IMR-90 (cell line): Measurements from ENCODE around the gene CACNG7. TPM values are rescaled to one million over a fixed set of nuclear protein-coding genes. Genes with fewer than 3 reads are reported as not detected.

Experiments
- ATAC-seq: fragments of 200-7000 bp; cut with Tn5 transposase; 2 replicates; pipeline ENCODE4 v1.9.1; 2020; ENCODE audit warnings: low read depth, mild to moderate bottlenecking, moderate library complexity
- BruUV-seq: library from RNA; stranded (reverse); fragments of 400-500 nt; replicated peaks from 2 replicates; lab custom pipeline; 2021; lab: Mats Ljungman, UMichigan
- CTCF ChIA-PET: fragments of 300-600 bp; formaldehyde crosslinking; extraction: SDS; loops from one replicate; lab custom pipeline; 2021; ENCODE audit warnings: antibody characterized with exemption; lab: Yijun Ruan, JAX
- POLR2A ChIA-PET: fragments of 300-600 bp; sonication (Branson Sonifier 250); formaldehyde crosslinking; loops from one replicate; lab custom pipeline; 2022; ENCODE audit warnings: antibody characterized with exemption; ENCODE audit not compliant: unreplicated experiment; lab: Charles Lee
- DNase-seq: peaks from one replicate; pipeline ENCODE4 v3.0.0; 2013
- H2AFZ ChIP-seq: replicated peaks from 2 replicates; pipeline ENCODE3; 2013; ENCODE audit warnings: low read length, mild to moderate bottlenecking; ENCODE audit not compliant: poor library complexity
- H2AK5ac ChIP-seq: 2 replicates; pipeline ENCODE4 v1.6.1; 2013; ENCODE audit warnings: low read depth, low read length, inconsistent platforms
- H2AK9ac ChIP-seq: replicated peaks from 2 replicates; pipeline ENCODE3; 2013; ENCODE audit warnings: mild to moderate bottlenecking, low read depth, low read length, moderate library complexity; ENCODE audit not compliant: poor library complexity
- H2BK120ac ChIP-seq: 2 replicates; pipeline ENCODE4 v1.6.1; 2013; ENCODE audit warnings: low read depth, low read length, inconsistent platforms
- H2BK15ac ChIP-seq: 3 replicates; pipeline ENCODE4 v1.6.1; 2013; ENCODE audit warnings: low read depth, low read length, inconsistent platforms
- H2BK20ac ChIP-seq: 2 replicates; pipeline ENCODE4 v1.6.1; 2013; ENCODE audit warnings: low read depth, mild to moderate bottlenecking, inconsistent platforms, low read length, moderate library complexity
- H2BK5ac ChIP-seq: 2 replicates; pipeline ENCODE4 v1.6.1; 2013; ENCODE audit warnings: mild to moderate bottlenecking, low read depth, low read length, inconsistent platforms; ENCODE audit not compliant: poor library complexity, severe bottlenecking
- H3K14ac ChIP-seq: replicated peaks from 2 replicates; pipeline ENCODE4 v1.6.1; 2013; ENCODE audit warnings: low read depth, low read length, inconsistent platforms
- H3K18ac ChIP-seq: 2 replicates; pipeline ENCODE4 v1.6.1; 2013; ENCODE audit warnings: low read depth, low read length, control low read depth
- H3K23ac ChIP-seq: 2 replicates; pipeline ENCODE4 v1.6.1; 2013; ENCODE audit warnings: low read depth, low read length, inconsistent platforms
- H3K27ac ChIP-seq: 2 replicates; pipeline ENCODE4 v1.5.1; 2013; ENCODE audit warnings: mild to moderate bottlenecking, control low read depth, low read length; ENCODE audit not compliant: insufficient read depth
- H3K27me3 ChIP-seq: 2 replicates; pipeline ENCODE4 v1.6.1; 2013; ENCODE audit warnings: low read length; ENCODE audit not compliant: control insufficient read depth, insufficient read depth
- H3K36me3 ChIP-seq: 2 replicates; pipeline ENCODE4 v1.6.1; 2013; ENCODE audit warnings: low read length, mixed read lengths; ENCODE audit not compliant: control insufficient read depth, insufficient read depth
- H3K4ac ChIP-seq: 2 replicates; pipeline ENCODE4 v1.6.1; 2013; ENCODE audit warnings: low read depth, low read length, inconsistent platforms
- H3K4me1 ChIP-seq: 2 replicates; pipeline ENCODE4 v1.6.1; 2013; ENCODE audit warnings: low read length, mixed read lengths; ENCODE audit not compliant: control insufficient read depth, insufficient read depth
- H3K4me2 ChIP-seq: 2 replicates; pipeline ENCODE4 v1.6.1; 2013; ENCODE audit warnings: low read depth, mild to moderate bottlenecking, control low read depth, low read length, moderate library complexity
- H3K4me3 ChIP-seq: 2 replicates; pipeline ENCODE4 v1.5.1; 2013; ENCODE audit warnings: low read depth, mild to moderate bottlenecking, control low read depth, low read length, moderate library complexity; ENCODE audit not compliant: insufficient read depth
- H3K56ac ChIP-seq: 2 replicates; pipeline ENCODE4 v1.6.1; 2013; ENCODE audit warnings: low read length, inconsistent platforms; ENCODE audit not compliant: insufficient read depth; ENCODE audit errors: extremely low read depth
- H3K79me1 ChIP-seq, 2 experiments: 2 replicates each; pipeline ENCODE4 v1.6.1; 2013; ENCODE audit warnings: low read length in 2 of 2, inconsistent platforms in 1 of 2, low read depth in 1 of 2
- H3K9ac ChIP-seq: 2 replicates; pipeline ENCODE4 v1.6.1; 2013; ENCODE audit warnings: low read depth, low read length, control low read depth
- H3K9me1 ChIP-seq: 2 replicates; pipeline ENCODE4 v1.6.1; 2013; ENCODE audit warnings: low read length, inconsistent platforms; ENCODE audit not compliant: insufficient read depth
- H3K9me3 ChIP-seq: 2 replicates; pipeline ENCODE4 v1.6.1; 2013; ENCODE audit warnings: low read length; ENCODE audit not compliant: control insufficient read depth, insufficient read depth
- H4K20me1 ChIP-seq: 2 replicates; pipeline ENCODE4 v1.6.1; 2013; ENCODE audit warnings: low read length, inconsistent platforms; ENCODE audit not compliant: insufficient read depth
- H4K5ac ChIP-seq: 2 replicates; pipeline ENCODE4 v1.6.1; 2013; ENCODE audit warnings: mild to moderate bottlenecking, low read depth, low read length, control low read depth
- H4K8ac ChIP-seq, 2 experiments: 2 replicates each; pipeline ENCODE4 v1.6.1; 2013; ENCODE audit warnings: low read depth in 2 of 2, low read length in 2 of 2, control low read depth in 1 of 2, inconsistent platforms in 1 of 2
- H4K91ac ChIP-seq: 2 replicates; pipeline ENCODE4 v1.6.1; 2013; ENCODE audit warnings: low read depth, low read length, inconsistent platforms; ENCODE audit not compliant: insufficient read depth
- BHLHE40 ChIP-seq: fragments of 150-350 bp; IDR thresholded peaks from 2 replicates; pipeline ENCODE4 v1.6.1; 2016; ENCODE audit warnings: mild to moderate bottlenecking, low read depth, low read length
- CEBPB ChIP-seq: IDR thresholded peaks from 2 replicates; pipeline ENCODE4 v1.6.1; 2012; ENCODE audit warnings: low read depth, low read length, improper control_type of control experiment
- CHD1 ChIP-seq: IDR thresholded peaks from 2 replicates; pipeline ENCODE4 v1.6.1; 2012; ENCODE audit warnings: low read depth, low read length, improper control_type of control experiment
- ELK1 ChIP-seq: fragments of 150-350 bp; IDR thresholded peaks from 2 replicates; pipeline ENCODE4 v1.6.1; 2016; ENCODE audit warnings: low read depth, mild to moderate bottlenecking, low read length, moderate library complexity, borderline replicate concordance
- FOS ChIP-seq: fragments of 150-350 bp; IDR thresholded peaks from 2 replicates; pipeline ENCODE4 v1.6.1; 2016; ENCODE audit warnings: low read depth, low read length
- MAFK ChIP-seq: IDR thresholded peaks from 2 replicates; pipeline ENCODE4 v1.6.1; 2012; ENCODE audit warnings: low read depth, low read length, improper control_type of control experiment
- MAZ ChIP-seq: IDR thresholded peaks from 2 replicates; pipeline ENCODE4 v1.6.1; 2012; ENCODE audit warnings: low read depth, mild to moderate bottlenecking, low read length, improper control_type of control experiment, moderate library complexity, borderline replicate concordance
- MXI1 ChIP-seq: IDR thresholded peaks from 2 replicates; pipeline ENCODE4 v1.6.1; 2012; ENCODE audit warnings: low read depth, mild to moderate bottlenecking, low read length, moderate library complexity, borderline replicate concordance
- NFE2L2 ChIP-seq: fragments of 150-350 bp; IDR thresholded peaks from 2 replicates; pipeline ENCODE4 v1.6.1; 2016; ENCODE audit warnings: low read depth, mild to moderate bottlenecking, low read length
- POLR2A ChIP-seq: IDR thresholded peaks from 2 replicates; pipeline ENCODE4 v1.6.1; 2012; ENCODE audit warnings: mild to moderate bottlenecking, low read depth, low read length
- RAD21 ChIP-seq: IDR thresholded peaks from 2 replicates; pipeline ENCODE4 v1.6.1; 2012; ENCODE audit warnings: low read length, improper control_type of control experiment
- RCOR1 ChIP-seq: IDR thresholded peaks from 2 replicates; pipeline ENCODE4 v1.6.1; 2012; ENCODE audit warnings: mild to moderate bottlenecking, low read length, improper control_type of control experiment; ENCODE audit not compliant: insufficient replicate concordance
- RFX5 ChIP-seq: IDR thresholded peaks from 2 replicates; pipeline ENCODE4 v1.8.0; 2012; ENCODE audit warnings: low read depth, mild to moderate bottlenecking, low read length, moderate library complexity
- SMC3 ChIP-seq: fragments of 150-350 bp; IDR thresholded peaks from 2 replicates; pipeline ENCODE4 v1.6.1; 2016; ENCODE audit warnings: low read depth, mild to moderate bottlenecking, antibody characterized with exemption, low read length, moderate library complexity
- WGBS, 2 experiments: methylation state at CpG; one replicate each; pipeline versions ENCODE4 v1.1.5 to v1.1.7; 2013; ENCODE audit warnings: missing lambda C conversion rate in 2 of 2; ENCODE audit not compliant: insufficient read length in 1 of 2; ENCODE audit errors: extremely low coverage in 2 of 2; 5-methylcytosine and 5-hydroxymethylcytosine counted together
- dilution Hi-C: fragments of 300-500 bp; cut with HindIII; formaldehyde crosslinking; loops from one replicate; pipeline ENCODE4 v1.14.3; 2018; ENCODE audit warnings: low sequenced_read_pairs; ENCODE audit not compliant: unreplicated experiment
- in situ Hi-C: fragments of 300-500 bp; cut with MboI; formaldehyde crosslinking; loops from 3 replicates; pipeline ENCODE4 v1.14.3; 2019; ENCODE audit warnings: low sequenced_read_pairs, inconsistent platforms, mixed read lengths
- intact Hi-C: fragments of 100-400 bp; cut with micrococcal nuclease; formaldehyde crosslinking; loops from 2 replicates; pipeline ENCODE4 v1.10.0; 2022
- polyA plus RNA-seq, 3 experiments: library from polyadenylated mRNA; depleted of rRNA; stranded (reverse); fragments of >200 nt; gene quantifications; 2 replicates each; pipeline ENCODE4 v1.2.3, GENCODE V29; 2012; ENCODE audit warnings: low replicate concordance in 1 of 3
- total RNA-seq: library from RNA; depleted of rRNA; stranded (reverse); fragments of >200 nt; gene quantifications from 2 replicates; pipeline ENCODE4 v1.2.3, GENCODE V29; 2012
- TF ChIP-seq, protein P1 (sequence below): conservative IDR thresholded peaks from 2 replicates; pipeline ENCODE4 v1.5.1; 2012; ENCODE audit warnings: mild to moderate bottlenecking, low read depth, low read length, improper control_type of control experiment
- TF ChIP-seq, protein P2 (sequence below): fragments of 150-350 bp; IDR thresholded peaks from 2 replicates; pipeline ENCODE4 v1.6.1; 2017; ENCODE audit warnings: mild to moderate bottlenecking, antibody characterized with exemption, low read length, low read depth

CACNG7 gene
- total and polyA plus RNA-seq, 2 of the 4 experiments (the other 2 are of a cell fraction) = 0.36 to 6.7 TPM

DNA sequence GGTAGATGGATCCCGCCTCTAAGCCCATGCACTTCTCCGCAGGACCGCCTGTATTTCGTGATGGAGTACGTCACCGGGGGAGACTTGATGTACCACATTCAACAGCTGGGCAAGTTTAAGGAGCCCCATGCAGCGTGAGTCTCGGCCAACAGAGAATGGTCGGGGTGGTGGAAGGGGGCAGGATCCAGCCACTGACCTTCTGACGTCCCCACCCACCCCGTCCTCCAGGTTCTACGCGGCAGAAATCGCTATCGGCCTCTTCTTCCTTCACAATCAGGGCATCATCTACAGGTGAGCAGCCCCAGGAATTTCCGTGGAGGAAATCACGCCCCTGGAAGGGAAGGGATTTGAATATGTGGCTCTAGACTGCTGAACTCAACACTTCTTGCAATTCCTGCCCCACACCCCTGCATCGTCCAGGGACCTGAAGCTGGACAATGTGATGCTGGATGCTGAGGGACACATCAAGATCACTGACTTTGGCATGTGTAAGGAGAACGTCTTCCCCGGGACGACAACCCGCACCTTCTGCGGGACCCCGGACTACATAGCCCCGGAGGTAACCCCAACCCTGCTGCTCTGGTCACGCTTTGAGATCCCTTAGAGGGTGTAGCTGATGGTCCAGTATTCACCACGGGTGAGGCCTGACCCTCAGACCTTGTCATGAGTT lies 8.8 kb upstream of the CACNG7 start:
- Histone ChIP-seq H3K9me3 (no peaks in the 10 kb centered on the region), H4K5ac (no peak overlapping the region), H4K8ac (no peak overlapping the region), H4K20me1 (no peaks in the 10 kb centered on the region), H2AK5ac (no peak overlapping the region), H3K18ac (no peak overlapping the region), H3K4me1 (no peaks in the 10 kb centered on the region), H4K91ac (no peak overlapping the region), H3K9me1 (no peaks in the 10 kb centered on the region), H3K9ac (no peak overlapping the region), H2BK120ac (no peak overlapping the region), H3K79me1 (no peaks in the 10 kb centered on the region), H2AFZ (no peak overlapping the region), H3K27ac (no peak overlapping the region), H2BK20ac (no peak overlapping the region), H3K27me3 (peaks cover 14% of the 10 kb centered on the region; the same call in 1 of the 2 replicates), H3K4me3 (no peak overlapping the region), H2AK9ac (no peak overlapping the region), H3K23ac (no peak overlapping the region), H3K4ac (no peak overlapping the region), H3K14ac (no peak overlapping the region), H3K56ac (no peak overlapping the region), H2BK5ac (no peak overlapping the region), H3K36me3 (no peaks in the 10 kb centered on the region), H2BK15ac (no peak overlapping the region), H3K4me2 (no peak overlapping the region)
- BruUV-seq = no TSS peak
- TF ChIP-seq, protein P1, sequence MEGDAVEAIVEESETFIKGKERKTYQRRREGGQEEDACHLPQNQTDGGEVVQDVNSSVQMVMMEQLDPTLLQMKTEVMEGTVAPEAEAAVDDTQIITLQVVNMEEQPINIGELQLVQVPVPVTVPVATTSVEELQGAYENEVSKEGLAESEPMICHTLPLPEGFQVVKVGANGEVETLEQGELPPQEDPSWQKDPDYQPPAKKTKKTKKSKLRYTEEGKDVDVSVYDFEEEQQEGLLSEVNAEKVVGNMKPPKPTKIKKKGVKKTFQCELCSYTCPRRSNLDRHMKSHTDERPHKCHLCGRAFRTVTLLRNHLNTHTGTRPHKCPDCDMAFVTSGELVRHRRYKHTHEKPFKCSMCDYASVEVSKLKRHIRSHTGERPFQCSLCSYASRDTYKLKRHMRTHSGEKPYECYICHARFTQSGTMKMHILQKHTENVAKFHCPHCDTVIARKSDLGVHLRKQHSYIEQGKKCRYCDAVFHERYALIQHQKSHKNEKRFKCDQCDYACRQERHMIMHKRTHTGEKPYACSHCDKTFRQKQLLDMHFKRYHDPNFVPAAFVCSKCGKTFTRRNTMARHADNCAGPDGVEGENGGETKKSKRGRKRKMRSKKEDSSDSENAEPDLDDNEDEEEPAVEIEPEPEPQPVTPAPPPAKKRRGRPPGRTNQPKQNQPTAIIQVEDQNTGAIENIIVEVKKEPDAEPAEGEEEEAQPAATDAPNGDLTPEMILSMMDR = no peak
- TF ChIP-seq NFE2L2 (no peak), MAZ (no peak), SMC3 (no peak), CEBPB (no peak), POLR2A (no peak), MXI1 (no peak), RAD21 (no peak), RFX5 (no peak), RCOR1 (no peak), BHLHE40 (no peak), FOS (no peak), MAFK (no peak), ELK1 (no peak), CHD1 (no peak)
- TF ChIP-seq, protein P2, sequence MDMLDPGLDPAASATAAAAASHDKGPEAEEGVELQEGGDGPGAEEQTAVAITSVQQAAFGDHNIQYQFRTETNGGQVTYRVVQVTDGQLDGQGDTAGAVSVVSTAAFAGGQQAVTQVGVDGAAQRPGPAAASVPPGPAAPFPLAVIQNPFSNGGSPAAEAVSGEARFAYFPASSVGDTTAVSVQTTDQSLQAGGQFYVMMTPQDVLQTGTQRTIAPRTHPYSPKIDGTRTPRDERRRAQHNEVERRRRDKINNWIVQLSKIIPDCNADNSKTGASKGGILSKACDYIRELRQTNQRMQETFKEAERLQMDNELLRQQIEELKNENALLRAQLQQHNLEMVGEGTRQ = no peak
- dilution Hi-C loops (no loop called here), in situ Hi-C loops (no loop called here), intact Hi-C loops (no loop called here)
- ChIA-PET POLR2A (no interaction called here), CTCF (no interaction called here)
- DNase-seq (no peak), ATAC-seq (no peak)
- 98% methylated on average over 8 of the region's 27 CpGs; no CpG with 5 or more reads in 1 of the 2 experiments for WGBS, 2 experiments
